Activated gamma-delta T cell (primary cell): ENCODE measurements around the gene MRPL38.
"Not testable (repeated sequence)": the region's sequence is repeated elsewhere in the genome, so short reads cannot be mapped to it uniquely, and the experiment has no call there.

Source experiments
- DNase-seq: peaks from one replicate; lab custom pipeline; 2025; lab: John Stamatoyannopoulos, UW

The MRPL38 gene

DNA sequence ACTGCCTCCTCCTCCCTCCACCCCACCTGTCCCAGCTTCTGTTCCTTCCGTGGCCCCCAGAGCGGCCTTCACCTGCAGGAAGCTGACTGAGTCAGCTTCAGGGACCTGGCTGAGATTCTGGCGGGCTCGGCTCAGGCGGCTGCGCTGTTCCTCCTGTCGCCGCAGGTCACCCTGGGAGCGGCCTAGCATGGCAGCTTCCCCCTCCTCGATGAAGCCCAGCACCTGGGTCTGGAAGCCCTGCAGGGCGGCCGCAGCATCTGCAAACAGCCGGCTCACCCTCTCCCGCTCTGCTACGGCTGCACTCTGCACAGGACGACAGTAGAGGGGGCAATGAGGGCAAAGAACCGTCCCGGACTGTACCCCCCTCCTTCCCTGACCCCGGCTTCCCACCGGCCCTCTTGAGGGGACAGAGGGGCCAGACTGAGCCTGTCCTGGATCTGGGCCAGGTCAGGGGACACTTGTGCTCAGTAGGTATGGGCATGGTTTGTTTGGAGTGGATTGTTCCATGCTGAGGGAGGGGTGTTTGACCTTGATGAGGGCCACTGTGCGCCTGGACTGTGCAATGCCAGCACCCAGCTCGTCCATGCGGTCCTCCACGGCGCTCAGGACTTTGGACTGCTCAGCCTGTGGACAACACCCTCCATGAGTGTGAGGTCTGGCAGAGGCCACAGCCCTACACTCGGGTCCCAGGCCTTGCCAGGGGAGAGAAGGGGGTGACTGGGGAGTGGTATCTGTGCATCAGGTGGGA is 28.3 kb downstream of the MRPL38 start:
- peak; percentile 42 for DNase-seq

DNA sequence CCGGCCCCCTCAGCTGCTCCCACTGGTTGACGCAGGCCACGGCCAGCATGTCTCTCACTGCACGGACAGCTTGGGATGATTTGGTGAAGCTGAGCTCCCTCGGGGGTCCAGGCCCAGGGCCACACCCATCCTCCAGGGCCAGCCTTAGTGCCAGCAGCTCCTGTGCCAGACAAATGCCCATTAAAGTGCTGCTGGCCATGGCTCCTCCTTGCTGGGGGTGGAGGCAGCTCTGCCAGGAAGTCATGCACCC is 28.8 kb downstream of the MRPL38 start:
- no peak for DNase-seq

DNA sequence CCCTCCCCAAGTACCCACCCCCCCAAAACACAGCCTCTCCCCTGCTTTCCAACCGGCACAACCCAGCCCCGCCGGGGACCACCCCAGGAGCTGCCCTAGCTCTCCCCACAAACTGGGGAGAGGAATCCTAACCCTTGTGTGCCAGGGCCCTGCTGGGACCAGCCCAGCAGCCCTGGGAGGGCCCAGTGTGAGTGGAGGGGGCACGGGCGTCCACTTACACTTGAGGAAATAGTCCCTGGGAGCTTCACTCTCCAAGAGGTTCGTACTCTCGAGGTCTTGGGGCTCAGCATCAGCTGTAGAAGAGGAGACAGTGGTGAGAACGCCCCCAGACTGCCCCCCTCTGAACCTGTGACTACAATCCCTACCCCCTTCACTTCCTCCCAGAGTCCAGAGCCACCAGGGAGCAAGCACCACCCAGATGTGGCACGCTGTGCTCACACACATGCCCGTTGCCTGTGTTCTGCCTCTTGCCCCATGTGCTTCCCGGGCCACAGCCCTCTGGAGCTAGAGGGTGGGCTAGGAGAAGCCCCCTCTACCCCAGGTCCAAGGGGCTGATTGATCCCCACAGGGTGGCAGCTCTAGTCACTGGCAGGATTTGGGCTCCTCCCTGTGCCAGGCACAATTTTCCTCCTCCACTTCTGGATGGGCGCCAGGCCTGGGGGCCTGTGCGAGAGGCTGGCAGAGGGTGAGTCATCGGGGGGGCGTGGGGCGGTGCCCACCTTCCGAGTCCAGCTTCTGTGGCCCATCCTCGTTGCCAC is 29.3 kb downstream of the MRPL38 start:
- no peak for DNase-seq

DNA sequence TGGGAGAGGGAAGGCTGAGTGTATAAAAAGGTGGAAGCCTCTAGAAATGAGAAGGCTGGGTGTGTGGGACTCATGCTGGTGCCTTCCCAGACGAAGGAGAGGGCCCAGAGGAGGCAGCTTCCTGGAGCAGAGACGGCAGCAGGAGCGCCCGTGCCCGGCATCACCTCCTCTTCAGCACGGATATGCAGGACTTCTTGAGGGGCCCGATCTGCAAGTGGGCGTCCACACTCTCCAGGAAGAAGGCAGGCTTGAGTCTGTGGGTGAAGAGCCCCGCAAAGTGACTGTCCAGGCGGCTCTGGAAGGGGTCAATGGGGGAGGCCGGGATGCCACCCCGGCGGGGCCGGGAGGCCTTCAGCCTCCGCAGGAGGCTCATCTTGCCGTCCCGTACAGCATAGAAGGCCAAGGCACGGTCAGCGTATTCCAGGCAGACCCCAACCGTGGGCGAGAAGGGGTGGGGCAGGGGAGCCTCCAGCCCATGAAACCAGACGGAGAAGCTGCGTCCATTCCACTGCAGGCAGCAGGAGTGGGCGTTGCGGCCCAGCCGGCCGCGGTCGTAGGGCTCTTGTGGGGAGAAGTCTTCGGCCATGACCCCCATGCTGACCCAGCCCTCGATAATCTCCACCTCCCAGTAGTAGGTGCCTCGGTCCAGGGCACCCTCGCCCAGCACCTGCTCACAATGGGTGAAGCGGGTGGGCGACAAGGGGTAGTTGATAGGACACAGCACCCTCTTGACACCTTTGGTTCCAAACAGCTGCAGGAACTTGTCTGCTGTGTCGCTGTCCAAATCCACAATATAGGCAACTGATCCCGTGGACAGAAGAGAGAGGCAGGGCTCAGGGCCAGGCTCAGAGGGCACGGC is 30.1 kb downstream of the MRPL38 start:
- DNase-seq: no peak

DNA sequence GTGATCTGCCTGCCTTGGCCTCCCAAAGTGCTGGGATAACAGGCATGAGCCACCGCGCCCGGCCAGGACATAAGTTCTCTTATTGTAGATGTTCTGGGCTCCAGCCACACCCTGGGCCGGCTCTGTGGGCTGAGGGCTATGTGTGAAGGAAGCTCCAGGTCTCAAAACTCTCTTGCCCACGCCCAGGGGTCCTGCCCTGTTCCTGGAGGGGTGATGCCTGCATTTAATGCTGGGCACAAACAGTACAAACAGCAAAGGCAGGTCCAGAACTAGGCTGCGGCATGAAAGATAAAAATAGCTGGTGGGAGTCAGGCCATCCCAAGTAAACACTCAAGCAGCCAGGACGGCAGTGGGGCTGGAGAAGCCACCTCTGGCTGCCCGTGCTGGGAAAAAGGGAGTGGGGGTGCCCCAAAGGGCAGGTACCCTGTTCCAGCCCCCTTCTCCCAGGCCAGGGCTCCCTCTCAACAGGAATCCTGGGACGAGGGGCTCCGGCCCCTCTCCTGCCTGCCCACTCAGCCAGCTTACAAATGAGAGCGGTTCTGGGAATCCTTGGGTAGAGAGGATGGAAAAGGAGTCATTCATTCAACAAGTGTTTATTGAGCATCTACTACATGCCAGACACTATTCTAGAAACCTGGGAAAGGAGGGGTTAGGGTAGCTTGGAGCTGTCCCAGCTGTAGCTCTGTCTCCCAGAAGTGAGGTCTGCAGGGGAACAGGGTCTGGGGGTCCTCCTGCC is 30.9 kb downstream of the MRPL38 start:
- no peak for DNase-seq

DNA sequence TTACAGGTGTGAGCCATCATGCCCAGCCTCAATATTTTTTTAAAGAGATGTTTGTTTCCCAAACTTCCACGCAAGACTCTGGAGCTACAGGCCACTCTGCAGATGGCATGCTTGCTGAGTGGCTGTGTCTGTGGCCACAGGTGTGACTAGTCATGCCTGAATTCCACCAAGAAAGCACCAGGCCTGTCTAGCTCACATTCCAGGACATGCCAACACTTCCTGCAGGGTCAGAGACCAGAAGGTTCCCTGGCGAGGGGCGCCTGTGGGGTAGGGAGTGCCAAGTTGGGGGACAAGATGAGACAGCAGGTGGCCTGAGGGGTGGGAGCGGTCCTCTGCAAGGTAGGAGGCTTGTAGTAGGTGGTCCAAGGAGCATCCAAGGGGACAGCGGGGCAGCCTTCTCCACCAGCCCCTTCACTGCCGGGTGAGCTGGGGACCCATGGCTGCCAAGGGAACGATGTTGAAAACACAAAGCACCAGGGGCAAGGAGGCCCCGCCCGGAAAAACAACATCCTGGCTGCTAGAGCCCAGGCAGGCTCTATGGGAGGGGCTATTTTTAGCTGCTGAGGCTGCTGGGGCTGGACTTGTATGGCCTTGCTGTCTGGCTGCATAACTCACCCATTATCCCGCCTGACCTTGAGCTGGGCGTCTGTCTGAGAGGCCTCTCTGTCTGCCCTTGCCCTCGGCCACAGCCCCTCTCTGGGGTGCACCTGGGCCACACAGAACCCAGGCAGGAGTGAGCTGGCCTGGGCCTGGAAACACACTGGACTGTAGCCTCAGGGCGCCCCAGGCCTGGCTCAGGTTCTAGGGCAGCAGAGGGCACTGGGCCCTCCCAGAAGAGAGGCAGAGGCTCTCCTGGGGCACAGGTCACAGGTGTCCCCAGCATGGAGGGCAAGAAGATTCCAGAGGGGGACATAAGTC is 32.0 kb downstream of the MRPL38 start:
- no peak for DNase-seq

DNA sequence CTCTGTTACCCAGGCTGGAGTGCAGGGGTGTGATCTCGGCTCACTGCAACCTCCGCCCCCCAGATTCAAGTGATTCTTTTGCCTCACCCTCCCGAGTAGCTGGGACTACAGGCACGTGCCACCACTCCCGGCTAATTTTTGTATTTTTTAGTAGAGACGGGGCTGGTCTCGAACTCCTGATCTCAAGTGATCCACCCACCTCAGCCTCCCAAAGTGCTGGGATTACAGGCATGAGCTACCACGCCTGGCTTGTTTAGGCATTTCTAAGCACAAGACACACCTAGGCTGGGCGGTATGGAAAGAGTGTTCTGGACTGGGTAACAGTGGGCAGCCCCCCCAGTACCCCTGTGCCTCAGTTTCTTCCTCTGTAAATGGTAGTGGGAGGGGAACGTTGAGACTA is 34.5 kb downstream of the MRPL38 start:
- DNase-seq: not testable (repeated sequence)

DNA sequence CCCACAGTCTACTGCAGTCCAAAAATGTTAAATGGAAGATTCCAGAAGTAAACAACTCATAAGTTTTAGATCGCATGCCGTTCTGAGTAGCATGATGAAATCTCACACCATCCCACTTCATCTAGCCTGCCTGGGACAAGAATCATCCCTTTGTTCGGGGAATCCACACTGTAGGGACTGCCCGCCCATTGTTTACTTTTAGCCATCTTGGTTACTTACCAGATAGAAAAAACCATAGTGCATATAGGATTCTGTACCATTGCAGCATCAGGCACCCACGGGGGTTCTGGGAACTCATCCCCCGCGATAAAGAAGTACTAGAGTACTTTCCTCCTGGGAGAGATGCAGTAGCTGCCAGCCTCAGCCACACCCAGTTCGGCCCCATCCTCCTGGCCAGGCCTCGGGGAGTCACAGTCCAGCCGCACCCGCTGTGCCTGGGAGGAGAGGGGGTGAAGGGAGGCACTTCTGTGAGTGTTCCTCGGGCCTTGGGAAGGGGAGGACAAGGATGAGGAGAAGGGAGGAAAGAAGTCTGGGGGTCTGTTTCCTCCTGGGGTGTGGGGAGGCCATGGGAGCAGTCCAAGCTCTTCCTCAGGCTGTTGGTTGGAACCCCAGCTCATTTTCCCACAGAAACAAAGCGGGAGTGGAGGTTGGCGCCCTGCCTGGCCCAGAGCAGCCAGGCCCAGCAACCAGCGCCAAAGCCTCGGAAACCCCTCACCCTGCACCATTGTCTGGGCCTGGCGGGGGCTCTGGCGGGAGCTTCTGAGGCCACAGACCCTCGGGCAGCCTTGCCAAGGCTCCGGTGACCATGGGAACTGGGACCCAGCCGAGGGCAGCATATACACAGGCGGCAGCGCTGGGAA is 35.2 kb downstream of the MRPL38 start:
- DNase-seq: no peak

DNA sequence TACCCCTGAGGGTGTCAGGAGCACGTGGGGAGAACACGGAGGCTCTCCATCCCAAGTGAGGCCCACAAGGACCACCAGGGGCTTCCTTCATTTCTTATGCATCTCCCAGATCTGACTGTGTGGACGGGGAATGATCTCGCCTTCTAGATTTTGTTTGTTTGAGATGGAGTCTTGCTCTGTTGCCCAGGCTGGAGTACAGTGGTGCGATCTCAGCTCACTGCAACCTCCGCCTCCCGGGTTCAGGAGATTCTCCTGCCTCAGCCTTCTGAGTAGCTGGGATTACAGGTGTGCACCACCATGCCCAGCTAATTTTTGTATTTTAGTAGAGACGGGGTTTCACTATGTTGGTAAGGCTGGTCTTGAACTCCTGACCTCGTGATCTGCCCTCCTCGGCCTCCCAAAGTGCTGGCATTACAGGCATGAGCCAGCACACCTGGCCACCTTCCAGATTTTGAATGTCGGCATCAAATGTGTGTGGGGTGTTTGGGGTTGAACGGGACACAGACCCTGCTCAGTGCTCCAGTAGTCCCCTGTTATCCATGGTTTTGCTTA is 35.9 kb downstream of the MRPL38 start:
- DNase-seq: not testable (repeated sequence)

DNA sequence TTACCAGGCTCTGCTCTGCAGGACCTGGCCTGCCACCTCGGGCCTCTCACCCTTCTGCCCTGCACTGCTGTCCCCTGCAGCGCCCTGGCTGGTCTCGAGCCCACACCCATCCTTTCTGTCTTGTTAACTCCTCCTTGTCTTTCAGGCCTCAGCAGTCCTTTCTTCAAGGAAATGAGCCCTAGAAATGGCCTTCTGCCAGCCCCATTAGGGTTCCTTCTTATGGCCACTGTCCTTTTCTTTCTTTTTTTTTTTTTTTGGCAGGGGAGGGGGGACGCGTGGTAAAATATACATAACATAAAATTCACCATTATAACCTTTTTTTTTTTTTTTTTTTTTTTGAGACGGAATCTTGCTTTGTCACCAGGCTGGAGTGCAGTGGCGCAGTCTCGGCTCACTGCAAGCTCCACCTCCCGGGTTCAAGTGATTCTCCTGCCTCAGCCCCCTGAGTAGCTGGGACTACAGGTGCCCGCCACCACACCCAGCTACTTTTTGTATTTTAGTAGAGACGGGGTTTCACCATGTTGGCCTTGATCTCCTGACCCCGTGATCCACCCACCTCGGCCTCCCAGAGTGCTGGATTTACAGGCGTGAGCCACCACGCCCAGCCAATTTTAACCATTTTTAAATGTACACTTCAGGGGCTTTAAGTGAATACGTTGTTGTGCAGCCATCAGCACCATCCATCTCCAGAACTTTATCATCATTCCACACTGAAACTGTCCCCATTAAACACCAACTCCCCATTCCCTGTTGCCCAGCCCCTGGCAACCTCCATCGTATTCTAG is 39.1 kb downstream of the MRPL38 start:
- DNase-seq: not testable (repeated sequence)

DNA sequence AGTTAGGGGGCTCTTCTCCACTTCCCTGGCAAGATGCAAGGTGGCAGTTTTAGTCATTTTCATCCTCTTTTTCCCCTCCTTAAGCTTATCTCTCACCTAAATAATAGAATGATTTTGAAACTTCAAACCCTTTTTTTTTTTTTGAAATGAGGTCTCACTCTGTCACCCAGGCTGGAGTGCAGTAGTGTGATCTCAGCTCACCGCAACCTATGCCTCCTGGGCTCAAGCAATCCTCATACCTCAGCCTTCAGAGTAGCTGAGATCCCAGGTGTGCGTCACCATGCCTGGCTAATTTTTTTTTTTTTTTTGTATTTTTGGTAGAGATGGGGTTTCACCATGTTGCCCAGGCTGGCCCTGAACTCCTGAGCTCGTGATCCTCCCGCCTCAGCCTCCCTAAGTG is 39.8 kb downstream of the MRPL38 start:
- DNase-seq: not testable (repeated sequence)

DNA sequence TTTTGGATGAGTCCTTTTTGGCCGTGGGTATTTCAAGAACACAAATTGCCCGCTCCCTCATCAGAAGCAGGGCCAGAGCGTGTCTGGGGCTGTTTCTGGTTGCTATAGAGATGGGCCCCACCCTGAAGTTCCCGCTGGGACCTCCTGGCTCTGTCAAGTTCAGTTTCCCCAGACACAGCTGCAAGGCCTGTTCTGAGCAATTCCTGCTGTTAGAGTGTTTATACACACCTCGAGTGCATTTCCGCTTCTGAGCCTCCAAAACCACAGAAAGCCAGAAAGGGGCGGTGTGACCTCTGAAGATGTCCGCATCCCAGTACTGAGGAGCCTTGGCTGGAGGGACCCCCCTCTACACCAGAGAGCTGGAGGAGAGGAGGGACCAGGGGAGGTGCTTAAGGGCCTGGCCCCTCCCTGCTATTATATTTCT is 40.2 kb downstream of the MRPL38 start:
- DNase-seq: no peak

DNA sequence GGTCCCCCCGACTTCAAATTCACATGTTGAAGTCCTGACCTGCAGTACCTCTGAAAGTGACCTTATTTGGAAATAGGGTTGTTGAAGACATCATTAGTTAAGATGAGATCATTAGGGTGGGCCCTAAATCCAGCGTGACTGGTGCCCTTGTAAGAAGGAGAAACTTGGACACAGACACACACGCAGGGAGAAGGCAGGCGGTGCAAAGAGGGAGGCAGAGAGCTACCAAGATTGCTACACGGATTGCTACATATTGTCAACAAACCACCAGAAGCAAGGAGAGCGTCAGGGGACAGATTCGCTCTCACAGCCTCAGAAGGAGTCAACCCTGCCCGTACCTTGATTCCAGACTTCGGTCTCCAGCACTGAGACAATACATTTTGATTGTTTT is 42.8 kb downstream of the MRPL38 start:
- no peak for DNase-seq

DNA sequence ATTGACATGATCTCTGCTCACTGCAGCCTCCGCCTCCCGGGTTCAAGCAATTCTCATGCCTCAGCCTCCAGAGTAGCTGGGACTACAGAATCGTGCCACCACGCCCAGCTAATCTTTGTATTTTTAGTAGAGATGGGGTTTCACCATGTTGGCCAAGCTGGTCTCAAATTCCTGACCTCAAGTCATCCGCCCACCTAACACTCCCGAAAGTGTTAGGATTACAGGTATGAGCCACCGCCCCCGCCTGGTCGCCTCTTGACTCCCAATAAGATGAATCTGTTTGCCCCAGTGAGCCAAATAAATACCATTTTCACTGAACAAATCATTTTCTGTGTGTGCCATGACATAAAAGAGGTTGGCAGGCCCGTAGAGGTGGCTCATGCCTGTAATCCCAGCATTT is 45.3 kb downstream of the MRPL38 start:
- DNase-seq: not testable (repeated sequence)

DNA sequence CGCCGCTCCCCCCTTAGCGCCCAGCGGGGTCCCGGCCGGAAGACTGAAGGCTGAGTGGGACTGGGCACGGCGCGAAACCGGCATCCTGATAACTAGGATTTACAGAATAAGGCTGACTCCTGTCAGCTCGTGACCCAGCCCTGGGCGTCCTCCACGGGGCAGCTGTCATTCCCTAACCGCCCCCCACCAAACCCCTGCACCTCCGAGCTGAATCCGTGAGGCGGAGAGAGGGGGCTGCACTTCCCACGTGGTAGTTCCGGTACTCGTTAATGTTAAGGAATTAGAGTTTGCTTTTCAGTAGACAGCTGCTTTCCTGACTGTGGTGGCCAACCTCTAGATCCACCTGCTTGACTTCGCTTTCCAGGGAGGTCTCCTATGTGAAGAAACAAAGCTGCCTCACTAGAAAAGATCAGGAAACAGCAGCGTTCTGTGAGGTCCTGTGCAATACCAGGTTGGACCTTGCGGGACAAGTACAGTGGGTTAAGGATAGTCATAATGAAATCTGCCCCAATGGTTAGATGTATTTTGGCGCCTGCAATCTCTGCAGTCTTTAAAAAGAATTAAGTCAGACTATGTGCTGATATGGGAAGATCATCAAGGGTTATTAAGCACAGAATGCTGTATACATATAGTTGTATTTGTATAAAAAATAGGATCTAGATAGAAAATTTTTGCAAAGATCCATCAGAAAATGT is 48.5 kb downstream of the MRPL38 start:
- DNase-seq: no peak

DNA sequence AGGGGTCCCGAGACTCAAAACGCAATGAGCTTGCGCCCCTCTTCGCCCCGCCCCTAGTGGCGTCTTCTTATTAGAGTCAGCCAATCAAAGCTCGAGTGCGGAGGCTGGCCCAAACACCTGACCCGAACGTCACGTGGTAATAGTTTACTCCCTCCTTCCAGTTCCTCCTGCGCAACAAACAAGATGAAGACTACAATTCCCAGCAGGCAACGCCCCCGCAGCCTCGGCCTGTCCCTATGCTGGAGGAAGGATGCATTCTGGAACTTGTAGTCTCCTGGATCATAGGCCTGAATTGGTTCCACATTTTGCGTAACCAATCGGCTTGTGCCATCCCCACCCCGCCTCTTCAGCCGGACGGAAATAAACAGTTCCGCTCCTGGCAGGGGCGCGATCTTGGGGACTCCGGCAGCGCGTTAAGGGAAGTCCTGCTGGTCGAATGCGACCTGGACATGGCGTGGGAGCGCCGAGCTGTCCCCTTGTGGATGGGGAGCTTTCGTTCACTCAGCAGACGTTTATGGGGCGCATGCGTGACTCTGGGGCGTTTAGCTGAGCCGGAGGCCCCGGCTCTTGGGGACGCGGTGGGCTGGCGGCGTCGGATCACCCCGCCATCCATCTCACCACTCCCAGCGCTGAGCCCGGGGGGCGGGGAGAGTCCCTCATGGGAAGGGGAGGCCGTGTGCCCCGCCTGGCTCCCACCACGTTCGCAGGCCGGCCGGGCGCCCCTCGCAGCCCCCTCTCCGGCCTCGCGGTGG is 49.2 kb downstream of the MRPL38 start, which contains the start of gene WBP2:
Gene WBP2, minus strand, starts transcription at position 26 of the 752 bp plus-strand sequence. CDS start 38 bp downstream, outside the sequence.
- peak; percentile 77 for DNase-seq

DNA sequence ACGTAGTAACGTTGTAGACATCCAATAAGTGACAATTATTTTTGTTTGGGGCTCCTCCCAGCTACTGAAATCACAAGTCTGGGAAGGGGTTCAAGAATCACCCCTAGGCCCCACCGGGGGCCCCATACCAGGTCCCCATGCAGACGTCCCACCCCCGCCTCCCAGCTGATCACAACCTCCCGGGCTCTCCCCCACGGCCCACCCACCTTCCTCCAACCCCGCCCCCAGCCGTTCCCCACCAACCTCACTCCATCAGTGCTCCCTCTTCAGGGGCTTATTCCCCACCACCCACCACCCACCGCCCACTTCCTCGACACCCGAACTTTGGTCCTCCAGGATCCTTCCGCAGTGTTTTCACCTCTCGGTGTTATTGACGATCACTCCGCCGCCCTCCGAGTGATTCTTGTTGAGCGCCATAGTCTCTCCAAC is 49.8 kb downstream of the MRPL38 start:
- DNase-seq: no peak
